Small intestine (tissue), 7 donors: Measurements from ENCODE around the gene P4HA2. TPM values are rescaled to one million over a fixed set of nuclear protein-coding genes. Genes with fewer than 3 reads are reported as not detected.

Experiments
- DNase-seq, 2 donors: peaks; one replicate each; pipeline versions ENCODE4 v3.0.0 to v3.0.0-alpha.2; 2013
- FAIRE-seq: peaks from 2 replicates; lab custom pipeline; 2012; peaks lifted over from hg19 to GRCh38; lab: Jason Lieb, UNC
- H3K27ac ChIP-seq, 3 donors: one replicate each; pipeline ENCODE4 v1.5.1; 2013; ENCODE audit warnings: low read length in 2 of 3, mild to moderate bottlenecking in 2 of 3, control low read depth in 1 of 3, inconsistent platforms in 1 of 3, low read depth in 1 of 3, moderate library complexity in 1 of 3
- H3K27me3 ChIP-seq, 3 donors: one replicate each; pipeline ENCODE4 v1.6.1; 2013; ENCODE audit warnings: low read length in 3 of 3, inconsistent platforms in 1 of 3; ENCODE audit not compliant: control insufficient read depth in 3 of 3, insufficient read depth in 3 of 3
- H3K36me3 ChIP-seq, 3 donors: one replicate each; pipeline ENCODE4 v1.6.1; 2013; ENCODE audit warnings: low read length in 3 of 3, inconsistent platforms in 1 of 3, low read depth in 1 of 3, mild to moderate bottlenecking in 1 of 3, moderate library complexity in 1 of 3; ENCODE audit not compliant: control insufficient read depth in 3 of 3, insufficient read depth in 2 of 3
- H3K4me1 ChIP-seq, 3 donors: one replicate each; pipeline ENCODE4 v1.6.1; 2013; ENCODE audit warnings: low read length in 2 of 3, inconsistent platforms in 1 of 3, low read depth in 1 of 3, mild to moderate bottlenecking in 1 of 3, moderate library complexity in 1 of 3; ENCODE audit not compliant: control insufficient read depth in 3 of 3, insufficient read depth in 2 of 3
- H3K4me3 ChIP-seq, 3 donors: one replicate each; pipeline ENCODE4 v1.5.1; 2013; ENCODE audit warnings: low read length in 3 of 3, control low read depth in 1 of 3, inconsistent platforms in 1 of 3, low read depth in 1 of 3, mild to moderate bottlenecking in 1 of 3, moderate library complexity in 1 of 3
- H3K9me3 ChIP-seq, 2 donors: one replicate each; pipeline ENCODE4 v1.6.1; 2013; ENCODE audit warnings: low read depth in 1 of 2, low read length in 1 of 2; ENCODE audit not compliant: control insufficient read depth in 2 of 2, insufficient read depth in 1 of 2
- WGBS, 3 donors: extraction: QIAGEN DNeasy Blood & Tissue Kit; methylation state at CpG; one replicate each; pipeline ENCODE4 v1.1.7; 2013; 5-methylcytosine and 5-hydroxymethylcytosine counted together
- polyA plus RNA-seq, 4 donors: library from polyadenylated mRNA; stranded (reverse) in 3 of 4; unstranded in 1 of 4; fragments of 200-250 nt in 3 of 4; fragments of 120-200 nt in 1 of 4; gene quantifications; one replicate each; pipeline versions ENCODE4 v1.2.1 to v1.2.3, GENCODE V29; 2013
- donor health status: healthy with polysubstance abuse.
- donor health status: control.
- donor health status: control.
- donor health status: Bipolar disorder and iron deficiency.
- donor health status: healthy.

P4HA2 gene
- polyA plus RNA-seq, 4 donors = 15.7 to 34.3 (median 22.0) TPM

DNA sequence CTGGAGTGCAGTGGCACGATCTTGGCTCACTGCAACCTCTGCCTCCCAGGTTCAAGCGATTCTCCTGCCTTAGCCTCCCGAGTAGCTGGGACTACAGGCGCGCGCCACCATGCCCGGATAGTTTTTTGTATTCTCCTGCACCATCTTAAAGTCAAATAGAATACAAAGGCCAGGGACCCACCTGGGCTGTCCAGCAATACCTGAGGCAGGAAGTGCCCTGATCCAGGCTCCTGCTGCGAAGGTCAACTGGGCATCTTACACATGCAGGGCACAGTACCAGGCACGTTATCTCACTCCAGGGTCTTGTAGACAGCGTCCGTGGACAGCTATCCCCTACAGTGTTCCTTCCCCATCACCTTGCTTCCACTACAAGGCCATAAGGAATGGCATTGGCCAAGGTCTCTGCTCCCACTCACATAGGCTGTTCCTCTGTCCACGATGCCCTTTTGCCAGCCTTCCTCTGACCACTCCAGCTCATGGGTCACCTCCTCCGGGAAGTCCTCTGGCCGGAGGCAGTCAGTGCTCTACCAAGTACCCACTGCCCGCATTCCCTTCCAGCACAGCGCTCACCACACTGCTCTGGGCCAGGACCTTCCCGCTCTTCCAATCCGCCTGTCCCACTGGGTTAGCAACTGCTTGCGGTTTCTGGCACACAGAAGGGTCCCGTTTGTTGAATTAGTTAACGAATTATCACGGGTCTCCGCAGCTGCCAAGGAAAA is 978 bp downstream of the P4HA2 start:
- Histone ChIP-seq H3K27ac (peak overlapping the region; percentile 52 to 84 (median 83)), H3K4me1 (peaks cover 0 to 11% (median 2%) of the 10 kb centered on the region in 3 donors), H3K36me3 (no peaks in the 10 kb centered on the region), H3K9me3 (no peaks in the 10 kb centered on the region), H3K27me3 (no peaks in the 10 kb centered on the region), H3K4me3 (peak overlapping the region; percentile 50 to 71 (median 54))
- 57 to 66% (median 61%) methylated on average over 23 of the region's 23 CpGs for WGBS, 3 donors
- DNase-seq = peak in 1 of 2 donors; percentile 14
- no peak for FAIRE-seq

DNA sequence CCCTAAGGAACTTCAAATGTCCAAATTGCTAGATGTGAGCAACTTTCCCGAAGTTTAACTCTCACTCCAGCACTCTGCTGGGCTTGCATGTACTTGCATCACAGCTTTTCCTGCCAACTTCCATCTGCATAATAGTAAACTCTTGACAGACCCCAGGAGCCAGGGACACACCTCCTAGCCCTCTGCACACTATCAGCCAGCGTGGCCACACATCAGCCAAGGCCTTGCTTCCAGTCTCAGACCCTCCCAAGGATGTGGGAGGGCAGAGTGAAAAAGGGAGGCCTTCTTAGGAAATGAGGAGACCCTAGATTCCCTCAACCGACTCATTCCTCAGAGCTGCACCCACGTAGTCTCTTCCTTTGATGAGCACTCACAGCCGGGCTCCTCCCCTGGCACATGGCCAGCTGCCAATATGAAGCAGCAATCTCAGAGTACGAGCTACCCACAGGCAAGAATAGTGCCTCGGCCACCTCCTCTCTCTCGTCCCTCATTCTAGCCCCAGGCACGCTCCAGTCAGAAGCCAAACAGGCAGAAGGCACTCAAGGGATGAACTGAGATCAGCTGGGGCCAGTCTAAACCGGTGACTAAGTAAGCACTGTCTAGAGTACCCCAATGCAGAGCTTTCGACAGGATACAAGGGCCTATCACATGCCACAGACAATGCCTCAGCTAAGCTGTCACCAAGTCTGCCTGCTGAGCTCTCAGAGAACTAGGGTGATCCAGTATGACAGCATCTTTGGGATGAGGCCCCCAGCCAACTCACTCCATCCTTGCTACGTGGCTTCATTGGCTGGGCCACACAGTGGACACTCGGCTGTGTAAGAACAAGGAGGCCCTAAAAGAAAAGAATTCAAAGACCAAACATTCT is 2.3 kb downstream of the P4HA2 start:
- 45 to 57% (median 51%) methylated on average over 13 of the region's 13 CpGs for WGBS, 3 donors
- H3K4me1 ChIP-seq = peaks cover 0 to 11% (median 2%) of the 10 kb centered on the region in 3 donors

DNA sequence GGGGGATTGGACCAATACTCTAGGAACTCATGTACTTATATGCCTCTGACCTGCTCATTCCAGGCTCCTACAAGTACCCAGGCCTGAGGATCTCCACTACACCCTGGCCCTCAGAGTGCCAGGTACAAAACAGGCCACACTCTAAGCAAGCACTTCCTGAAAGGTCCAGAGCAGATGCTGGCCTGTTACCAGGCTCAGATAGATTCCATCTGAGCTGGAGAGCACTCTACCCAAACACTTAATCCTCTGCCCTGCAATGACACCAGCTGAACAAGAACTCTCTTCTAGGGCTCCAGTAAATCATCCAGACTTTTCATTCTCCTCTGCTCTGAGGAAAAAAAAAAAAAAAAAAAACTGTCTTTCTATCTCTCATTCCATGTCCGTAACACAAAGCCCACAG is 2.9 kb downstream of the P4HA2 start:
- H3K27me3 ChIP-seq = no peaks in the 10 kb centered on the region
- no peaks in the 10 kb centered on the region for H3K36me3 ChIP-seq
- peak overlapping the region in 1 of 3 donors; percentile 10 for H3K27ac ChIP-seq
- peaks cover 0 to 11% (median 2%) of the 10 kb centered on the region in 3 donors for H3K4me1 ChIP-seq
- 74 to 94% (median 80%) methylated on average over 1 of the region's 1 CpG for WGBS, 3 donors
- H3K9me3 ChIP-seq = no peaks in the 10 kb centered on the region
- no peak overlapping the region for H3K4me3 ChIP-seq
- DNase-seq = no peak
- no peak for FAIRE-seq

More for the DNA sequence above, 2.3 kb downstream of the P4HA2 start:
- Histone ChIP-seq H3K27me3 (no peaks in the 10 kb centered on the region), H3K9me3 (no peaks in the 10 kb centered on the region), H3K4me3 (no peak overlapping the region), H3K36me3 (no peaks in the 10 kb centered on the region), H3K27ac (peak overlapping the region in 2 of 3 donors; percentile 13 to 55)
- peak; percentile 46 to 77 for DNase-seq
- no peak for FAIRE-seq

DNA sequence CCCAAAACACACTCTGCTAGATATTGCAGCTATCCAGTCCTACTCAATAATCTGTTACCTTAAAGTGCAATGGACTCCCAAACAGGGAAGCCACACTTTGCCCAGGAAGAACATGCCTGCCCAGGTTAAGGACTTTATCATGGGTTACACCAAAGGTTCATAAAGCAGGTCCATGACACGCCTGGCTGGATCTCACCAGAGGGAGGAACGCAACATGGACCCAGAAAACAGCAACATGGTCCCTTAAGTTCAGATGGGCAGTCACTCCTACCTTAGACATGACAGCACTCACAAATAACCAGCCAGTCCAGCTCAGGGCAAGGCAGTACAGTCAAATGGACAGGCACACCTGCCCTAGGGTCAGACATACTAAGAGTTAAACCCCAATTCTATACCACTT is 3.8 kb downstream of the P4HA2 start:
- Histone ChIP-seq H3K27me3 (no peaks in the 10 kb centered on the region), H3K4me1 (peaks cover 0 to 11% (median 2%) of the 10 kb centered on the region in 3 donors), H3K36me3 (no peaks in the 10 kb centered on the region), H3K4me3 (no peak overlapping the region), H3K9me3 (no peaks in the 10 kb centered on the region), H3K27ac (peak overlapping the region in 1 of 3 donors; percentile 32)
- no peak for FAIRE-seq
- WGBS, 3 donors = 90 to 92% (median 90%) methylated on average over 2 of the region's 2 CpGs
- DNase-seq = no peak

DNA sequence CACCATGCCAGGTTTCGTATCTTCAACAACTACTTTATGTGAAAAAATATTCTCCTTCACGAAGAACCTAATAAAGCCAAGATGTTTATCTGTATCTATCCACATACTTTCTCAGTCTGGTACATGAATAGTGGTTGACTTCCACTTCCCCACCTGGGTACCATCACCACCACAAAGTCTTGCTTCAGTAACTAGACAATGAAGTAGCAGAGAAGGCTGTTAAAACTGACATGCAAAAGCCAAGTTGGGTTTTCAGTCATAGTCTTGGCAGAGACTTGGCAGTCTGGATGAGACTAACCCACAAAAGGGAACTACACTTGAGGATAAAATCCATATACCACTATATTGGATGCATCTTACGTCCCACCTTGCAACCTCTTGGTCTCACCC is 5.0 kb downstream of the P4HA2 start:
- H3K27ac ChIP-seq = no peak overlapping the region
- peaks cover 0 to 5% (median 0%) of the 10 kb centered on the region in 3 donors for H3K36me3 ChIP-seq
- peaks cover 0 to 8% (median 2%) of the 10 kb centered on the region in 3 donors for H3K4me1 ChIP-seq
- no peaks in the 10 kb centered on the region for H3K9me3 ChIP-seq
- H3K27me3 ChIP-seq = no peaks in the 10 kb centered on the region
- 87 to 96% (median 92%) methylated on average over 3 of the region's 3 CpGs for WGBS, 3 donors
- FAIRE-seq (no peak), DNase-seq (no peak)
- no peak overlapping the region for H3K4me3 ChIP-seq

DNA sequence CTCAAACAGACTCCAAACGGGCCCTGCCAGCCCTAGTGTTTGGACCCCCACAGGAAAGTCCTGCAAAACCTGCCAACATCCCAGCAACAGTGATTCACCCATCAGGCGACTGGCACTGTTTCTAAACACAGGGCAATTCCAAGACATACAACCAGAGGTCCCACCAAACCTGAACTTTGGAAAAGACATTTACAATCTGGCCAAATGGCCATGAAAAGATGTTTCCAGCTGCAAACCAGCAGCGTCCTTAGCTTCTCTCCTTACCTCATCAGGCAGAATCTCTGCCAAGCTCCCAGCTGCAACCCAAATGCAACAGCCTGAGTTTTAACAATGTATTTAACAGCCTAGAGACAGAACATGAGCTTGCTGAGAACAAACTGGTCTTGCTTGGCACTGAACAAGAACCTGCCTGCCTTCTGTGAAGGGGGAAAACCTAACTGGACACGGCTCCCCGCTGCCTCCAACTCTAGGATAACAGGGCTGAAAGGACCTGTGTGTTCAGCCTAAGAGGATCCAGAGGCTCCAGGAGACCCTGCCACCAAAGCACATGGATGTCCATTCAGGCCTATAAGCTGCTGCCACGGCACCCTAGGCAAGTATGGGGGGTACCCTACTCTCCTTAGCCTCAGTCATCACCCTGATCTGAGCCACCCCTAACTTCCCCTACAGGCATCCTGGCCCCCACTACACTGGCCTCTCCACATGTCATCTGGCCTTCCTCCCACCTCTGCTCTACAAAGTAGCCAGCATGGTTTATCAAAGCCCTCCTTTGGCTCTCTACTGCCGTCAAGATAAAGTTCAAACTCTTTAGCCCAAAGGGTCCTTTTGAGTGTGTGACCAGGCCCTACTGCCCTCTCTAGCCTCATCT is 5.6 kb downstream of the P4HA2 start:
- Histone ChIP-seq H3K27me3 (no peaks in the 10 kb centered on the region), H3K9me3 (no peaks in the 10 kb centered on the region), H3K27ac (peak overlapping the region in 2 of 3 donors; percentile 61 to 62), H3K4me3 (no peak overlapping the region), H3K36me3 (peaks cover 0 to 7% (median 0%) of the 10 kb centered on the region in 3 donors), H3K4me1 (peaks cover 0 to 6% (median 2%) of the 10 kb centered on the region in 3 donors)
- DNase-seq (peak in 1 of 2 donors; percentile 35), FAIRE-seq (no peak)
- WGBS, 3 donors = 68 to 84% (median 81%) methylated on average over 7 of the region's 7 CpGs

DNA sequence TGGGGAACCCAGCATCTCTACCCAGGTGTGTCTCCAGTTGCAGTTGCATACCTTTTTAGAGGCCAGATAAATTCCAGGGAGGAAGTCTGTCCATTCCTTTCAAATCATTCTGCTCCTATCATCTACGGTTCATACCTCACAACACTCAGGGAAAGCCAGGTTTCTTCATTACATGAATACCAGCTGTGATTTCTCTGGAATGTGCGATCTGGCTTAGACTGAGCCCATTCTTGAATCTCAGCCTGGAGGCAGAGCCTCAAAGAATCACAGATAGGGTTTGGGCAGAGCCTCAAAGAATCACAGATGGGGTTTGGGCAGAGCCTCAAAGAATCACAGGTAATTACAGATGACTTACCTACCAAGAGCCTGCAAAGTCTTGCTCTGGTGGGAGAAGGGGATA is 7.2 kb downstream of the P4HA2 start:
- DNase-seq (no peak), FAIRE-seq (no peak)
- no peaks in the 10 kb centered on the region for H3K9me3 ChIP-seq
- peaks cover 0 to 11% (median 0%) of the 10 kb centered on the region in 3 donors for H3K36me3 ChIP-seq
- H3K4me3 ChIP-seq = no peak overlapping the region
- no peak overlapping the region for H3K27ac ChIP-seq
- no peaks in the 10 kb centered on the region for H3K4me1 ChIP-seq
- WGBS, 3 donors = 88 to 93% (median 90%) methylated on average over 2 of the region's 2 CpGs
- H3K27me3 ChIP-seq = no peaks in the 10 kb centered on the region
